Neural cell (in vitro differentiated cells): ENCODE results near the gene ANKRD28. TPM values are rescaled to one million over a fixed set of nuclear protein-coding genes. Genes with fewer than 3 reads are reported as not detected.
"Not testable (repeated sequence)": the region's sequence is repeated elsewhere in the genome, so short reads cannot be mapped to it uniquely, and the experiment has no call there.

ENCODE experiments used
- H2AFZ ChIP-seq: fragments of 200-600, 300-800 bp; sonication (generic), shearing (Covaris generic); 2 replicates; pipeline ENCODE4 v1.6.0; 2014; ENCODE audit warnings: low read depth, mild to moderate bottlenecking, antibody characterized with exemption, low read length, moderate library complexity
- H3F3A ChIP-seq: fragments of 200-600 bp; shearing (Covaris generic); 2 replicates; pipeline ENCODE4 v1.6.1; 2016; ENCODE audit warnings: mild to moderate bottlenecking, moderate library complexity, mixed read lengths, antibody characterized with exemption, low read length; ENCODE audit not compliant: insufficient read depth, poor library complexity, severe bottlenecking
- H3K27ac ChIP-seq: fragments of 200-600, 300-800 bp; sonication (generic), shearing (Covaris generic); 2 replicates; pipeline ENCODE4 v1.5.1; 2014; ENCODE audit warnings: mild to moderate bottlenecking, low read length, moderate library complexity
- H3K27me3 ChIP-seq: fragments of 300-800, 200-600 bp; sonication (generic), shearing (Covaris generic); 2 replicates; pipeline ENCODE4 v1.6.0; 2014; ENCODE audit warnings: mild to moderate bottlenecking, low read depth, low read length, moderate library complexity; ENCODE audit not compliant: insufficient read depth
- H3K36me3 ChIP-seq: fragments of 300-800, 200-600 bp; sonication (generic), shearing (Covaris generic); 2 replicates; pipeline ENCODE4 v1.5.1; 2014; ENCODE audit warnings: mild to moderate bottlenecking, antibody characterized with exemption, low read length, moderate library complexity; ENCODE audit not compliant: insufficient read depth
- H3K4me2 ChIP-seq: fragments of 300-800, 200-600 bp; sonication (generic), shearing (Covaris generic); 2 replicates; pipeline ENCODE4 v1.6.0; 2014; ENCODE audit warnings: mild to moderate bottlenecking, low read length
- H3K4me3 ChIP-seq: fragments of 300-800, 200-600 bp; sonication (generic), shearing (Covaris generic); 2 replicates; pipeline ENCODE4 v1.5.1; 2014; ENCODE audit warnings: mild to moderate bottlenecking, low read length, moderate library complexity
- H3K79me2 ChIP-seq: fragments of 200-600 bp; shearing (Covaris generic); replicated peaks from 2 replicates; pipeline ENCODE4 v1.6.0; 2014; ENCODE audit warnings: mild to moderate bottlenecking, low read length, moderate library complexity; ENCODE audit not compliant: insufficient read depth
- H3K9ac ChIP-seq: fragments of 300-800, 200-600 bp; sonication (generic), shearing (Covaris generic); 2 replicates; pipeline ENCODE4 v1.6.1; 2016; ENCODE audit warnings: mild to moderate bottlenecking, low read length, mixed read lengths
- H3K9me2 ChIP-seq: fragments of 200-600 bp; shearing (Covaris generic); 2 replicates; pipeline ENCODE4 v1.6.1; 2016; ENCODE audit warnings: mild to moderate bottlenecking, low read length, mixed read lengths; ENCODE audit not compliant: insufficient read depth
- H3K9me3 ChIP-seq: fragments of 200-600, 300-800 bp; sonication (generic), shearing (Covaris generic); 2 replicates; pipeline ENCODE4 v1.6.1; 2016; ENCODE audit warnings: mild to moderate bottlenecking, mixed run types, low read length, moderate library complexity, mixed read lengths
- H4K20me1 ChIP-seq: fragments of 200-600 bp; shearing (Covaris generic); 2 replicates; pipeline ENCODE4 v1.6.1; 2016; ENCODE audit warnings: mild to moderate bottlenecking, mixed run types; ENCODE audit not compliant: insufficient read depth
- EP300 ChIP-seq: fragments of 450-650 bp; conservative IDR thresholded peaks from 2 replicates; pipeline ENCODE4 v1.6.1; 2014; ENCODE audit warnings: antibody characterized with exemption, mild to moderate bottlenecking, moderate library complexity; ENCODE audit not compliant: poor library complexity, severe bottlenecking
- EZH2 ChIP-seq: fragments of 200-600, 300-800 bp; shearing (Covaris generic), sonication (generic); IDR thresholded peaks from 2 replicates; pipeline ENCODE4 v1.6.1; 2014; ENCODE audit warnings: antibody characterized with exemption, low read length, borderline replicate concordance, mild to moderate bottlenecking; ENCODE audit not compliant: insufficient read depth, poor library complexity, severe bottlenecking
- MXI1 ChIP-seq: fragments of 450-650 bp; conservative IDR thresholded peaks from 2 replicates; pipeline ENCODE4 v1.6.1; 2014; ENCODE audit warnings: antibody characterized with exemption, mild to moderate bottlenecking; ENCODE audit not compliant: poor library complexity, severe bottlenecking
- POLR2AphosphoS5 ChIP-seq: IDR thresholded peaks from 2 replicates; pipeline ENCODE4 v1.6.1; 2012
- RAD21 ChIP-seq: fragments of 450-650 bp; conservative IDR thresholded peaks from 2 replicates; pipeline ENCODE4 v1.6.1; 2014; ENCODE audit warnings: antibody characterized with exemption, mild to moderate bottlenecking, moderate library complexity
- SMC3 ChIP-seq: fragments of 450-650 bp; conservative IDR thresholded peaks from 2 replicates; pipeline ENCODE4 v1.6.1; 2014; ENCODE audit warnings: antibody characterized with exemption, mild to moderate bottlenecking, moderate library complexity; ENCODE audit not compliant: poor library complexity
- TAF1 ChIP-seq: IDR thresholded peaks from 2 replicates; pipeline ENCODE4 v1.6.1; 2012; ENCODE audit warnings: low read depth
- polyA plus RNA-seq: library from polyadenylated mRNA; depleted of rRNA; stranded (reverse); fragments of >200 nt; gene quantifications from 2 replicates; pipeline ENCODE4 v1.2.3, GENCODE V29; 2014
- small RNA-seq, 3 experiments: library from RNA; depleted of rRNA; stranded (forward); fragments of <200 nt; gene quantifications; one replicate each; pipeline ENCODE3, GENCODE V24; 2012
- TF ChIP-seq, protein P1 (sequence below): fragments of 450-650 bp; IDR thresholded peaks from 2 replicates; pipeline ENCODE4 v1.5.1; 2014; ENCODE audit warnings: antibody characterized with exemption, mild to moderate bottlenecking, moderate library complexity; ENCODE audit not compliant: poor library complexity, severe bottlenecking
- TF ChIP-seq, protein P2 (sequence below): IDR thresholded peaks from 2 replicates; pipeline ENCODE4 v1.6.1; 2012; ENCODE audit warnings: borderline replicate concordance

ANKRD28 gene
- polyA plus RNA-seq, 1 donor from 2014 or later = 101 TPM

- Histone ChIP-seq H3K27me3 (no peaks in the 10 kb centered on the region), H2AFZ (no peak overlapping the region), H4K20me1 (no peaks in the 10 kb centered on the region), H3K27ac (no peak overlapping the region), H3K9me3 (peaks cover 7% of the 10 kb centered on the region), H3K79me2 (no peaks in the 10 kb centered on the region), H3K9ac (no peak overlapping the region), H3K4me3 (no peak overlapping the region), H3F3A (no peaks in the 10 kb centered on the region), H3K9me2 (no peaks in the 10 kb centered on the region), H3K4me2 (no peak overlapping the region), H3K36me3 (no peaks in the 10 kb centered on the region)
- TF ChIP-seq EZH2 (no peak), TAF1 (no peak), POLR2AphosphoS5 (no peak), MXI1 (no peak), EP300 (no peak), RAD21 (no peak), SMC3 (no peak)
- TF ChIP-seq, protein P1, sequence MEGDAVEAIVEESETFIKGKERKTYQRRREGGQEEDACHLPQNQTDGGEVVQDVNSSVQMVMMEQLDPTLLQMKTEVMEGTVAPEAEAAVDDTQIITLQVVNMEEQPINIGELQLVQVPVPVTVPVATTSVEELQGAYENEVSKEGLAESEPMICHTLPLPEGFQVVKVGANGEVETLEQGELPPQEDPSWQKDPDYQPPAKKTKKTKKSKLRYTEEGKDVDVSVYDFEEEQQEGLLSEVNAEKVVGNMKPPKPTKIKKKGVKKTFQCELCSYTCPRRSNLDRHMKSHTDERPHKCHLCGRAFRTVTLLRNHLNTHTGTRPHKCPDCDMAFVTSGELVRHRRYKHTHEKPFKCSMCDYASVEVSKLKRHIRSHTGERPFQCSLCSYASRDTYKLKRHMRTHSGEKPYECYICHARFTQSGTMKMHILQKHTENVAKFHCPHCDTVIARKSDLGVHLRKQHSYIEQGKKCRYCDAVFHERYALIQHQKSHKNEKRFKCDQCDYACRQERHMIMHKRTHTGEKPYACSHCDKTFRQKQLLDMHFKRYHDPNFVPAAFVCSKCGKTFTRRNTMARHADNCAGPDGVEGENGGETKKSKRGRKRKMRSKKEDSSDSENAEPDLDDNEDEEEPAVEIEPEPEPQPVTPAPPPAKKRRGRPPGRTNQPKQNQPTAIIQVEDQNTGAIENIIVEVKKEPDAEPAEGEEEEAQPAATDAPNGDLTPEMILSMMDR = no peak
- TF ChIP-seq, protein P2, sequence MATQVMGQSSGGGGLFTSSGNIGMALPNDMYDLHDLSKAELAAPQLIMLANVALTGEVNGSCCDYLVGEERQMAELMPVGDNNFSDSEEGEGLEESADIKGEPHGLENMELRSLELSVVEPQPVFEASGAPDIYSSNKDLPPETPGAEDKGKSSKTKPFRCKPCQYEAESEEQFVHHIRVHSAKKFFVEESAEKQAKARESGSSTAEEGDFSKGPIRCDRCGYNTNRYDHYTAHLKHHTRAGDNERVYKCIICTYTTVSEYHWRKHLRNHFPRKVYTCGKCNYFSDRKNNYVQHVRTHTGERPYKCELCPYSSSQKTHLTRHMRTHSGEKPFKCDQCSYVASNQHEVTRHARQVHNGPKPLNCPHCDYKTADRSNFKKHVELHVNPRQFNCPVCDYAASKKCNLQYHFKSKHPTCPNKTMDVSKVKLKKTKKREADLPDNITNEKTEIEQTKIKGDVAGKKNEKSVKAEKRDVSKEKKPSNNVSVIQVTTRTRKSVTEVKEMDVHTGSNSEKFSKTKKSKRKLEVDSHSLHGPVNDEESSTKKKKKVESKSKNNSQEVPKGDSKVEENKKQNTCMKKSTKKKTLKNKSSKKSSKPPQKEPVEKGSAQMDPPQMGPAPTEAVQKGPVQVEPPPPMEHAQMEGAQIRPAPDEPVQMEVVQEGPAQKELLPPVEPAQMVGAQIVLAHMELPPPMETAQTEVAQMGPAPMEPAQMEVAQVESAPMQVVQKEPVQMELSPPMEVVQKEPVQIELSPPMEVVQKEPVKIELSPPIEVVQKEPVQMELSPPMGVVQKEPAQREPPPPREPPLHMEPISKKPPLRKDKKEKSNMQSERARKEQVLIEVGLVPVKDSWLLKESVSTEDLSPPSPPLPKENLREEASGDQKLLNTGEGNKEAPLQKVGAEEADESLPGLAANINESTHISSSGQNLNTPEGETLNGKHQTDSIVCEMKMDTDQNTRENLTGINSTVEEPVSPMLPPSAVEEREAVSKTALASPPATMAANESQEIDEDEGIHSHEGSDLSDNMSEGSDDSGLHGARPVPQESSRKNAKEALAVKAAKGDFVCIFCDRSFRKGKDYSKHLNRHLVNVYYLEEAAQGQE = no peak
These were observed 174.0 kb downstream of the ANKRD28 start for GRCh38 chr3:15623535-15624440.

- H3K79me2 ChIP-seq, H3K27ac ChIP-seq, H4K20me1 ChIP-seq, H3K4me2 ChIP-seq, H3K9ac ChIP-seq, H3F3A ChIP-seq, H3K9me2 ChIP-seq, H2AFZ ChIP-seq, H3K36me3 ChIP-seq, H3K27me3 ChIP-seq, H3K4me3 ChIP-seq, H3K9me3 ChIP-seq: not testable (repeated sequence)
These were observed 177.9 kb downstream of the ANKRD28 start for GRCh38 chr3:15619659-15620464.

Small RNA genes lying within 50 kb of the gene (small RNA-seq; reads per million reads assigned to genes)
- 0 reads per million in 3 experiments for gene MIR3134
- 0 reads per million in 3 experiments for gene RN7SL4P

Other genes starting within 250 kb of the ANKRD28 start
- 22.5 and 26.0 TPM in 2 replicates for gene HACL1, start 196.4 kb downstream of the ANKRD28 start, polyA plus RNA-seq
- 4.6 TPM in 2 replicates for gene BTD, start 196.2 kb downstream of the ANKRD28 start, polyA plus RNA-seq